Motor neuron (in vitro differentiated cells): Measurements from ENCODE around the gene SYT13. TPM values are rescaled to one million over a fixed set of nuclear protein-coding genes. Genes with fewer than 3 reads are reported as not detected.

ENCODE experiments used
- ATAC-seq, 8 experiments: fragments of 200-7000 bp; cut with Tn5 transposase; replicated peaks in 6 of 8; 2 replicates each; pipeline ENCODE4 v1.8.0; 2021; ENCODE audit warnings: mild to moderate bottlenecking in 8 of 8, moderate library complexity in 8 of 8
- H3K27ac ChIP-seq, 2 donors: fragments of 250-450 bp; sonication (Bioruptor Pico); 2 replicates each; pipeline ENCODE4 v1.9.0; 2021; ENCODE audit warnings: antibody characterized with exemption in 2 of 2, mild to moderate bottlenecking in 2 of 2, moderate library complexity in 1 of 2
- H3K4me1 ChIP-seq, 2 donors: fragments of 250-450 bp; sonication (Bioruptor Pico); replicated peaks in 1 of 2; 2 replicates each; pipeline ENCODE4 v1.6.1; 2021; ENCODE audit warnings: antibody characterized with exemption in 2 of 2, mild to moderate bottlenecking in 2 of 2, moderate library complexity in 1 of 2
- H3K4me3 ChIP-seq, 5 donors: fragments of 250-450 bp; sonication (Bioruptor Pico); 2 replicates each; pipeline ENCODE4 v1.9.0; 2021; ENCODE audit warnings: antibody characterized with exemption in 5 of 5, mild to moderate bottlenecking in 5 of 5, moderate library complexity in 4 of 5
- WGBS, 10 experiments: fragments of 450-650 bp; shearing (Covaris generic); methylation state at CpG; one replicate each; pipeline ENCODE4 v1.0.0; 2022; 5-methylcytosine and 5-hydroxymethylcytosine counted together
- in situ Hi-C, 9 experiments: fragments of 400-800 bp; cut with MboI; loops; one replicate each; pipeline ENCODE4 v1.15.0; 2021; ENCODE audit warnings: low sequenced_read_pairs in 9 of 9, low pct_unique_long_range_greater_than_20kb in 2 of 9; ENCODE audit not compliant: unreplicated experiment in 9 of 9
- total RNA-seq, 8 experiments: library from RNA; unstranded; fragments of 300-600 nt; gene quantifications; 2 replicates each; pipeline versions ENCODE4 v1.2.3 to v1.2.4, GENCODE V29; 2022

The SYT13 gene
- 10 to 100 TPM in 4 of 8 experiments, 1 to 10 TPM in 1, not detected in 3; 9.1 to 54.7 (median 44.8) TPM for total RNA-seq

GRCh38 chr11:45285930-45286632 lies at the start of gene SYT13:
SYT13 (minus strand) TSS chr11:45286341; CDS start chr11:45286207, 134 bp downstream.
- H3K27ac ChIP-seq: peak within 1 kb of the TSS; percentile 51 to 81
- WGBS, 10 experiments: 20 to 47% methylated on average over 1 to 2 of the region's 50 CpGs; no CpG with 5 or more reads in 8 of the 10 experiments

GRCh38 chr11:45335434-45335833 lies 49.3 kb upstream of the SYT13 start:
- Histone ChIP-seq H3K4me1 (peaks cover 6 to 7% of the 10 kb centered on the region in 2 donors), H3K4me3 (no peak overlapping the region), H3K27ac (no peak overlapping the region)
- in situ Hi-C loops: loop anchor here in 2 of 9 experiments (25.0 kb wide), 1 partner anchor 398 kb away; no protein-coding TSS in a partner anchor
- ATAC-seq: no peak

More at GRCh38 chr11:45285930-45286632, at the start of gene SYT13:
- Histone ChIP-seq H3K4me1 (peaks cover 39 to 70% of the 10 kb centered on the region in 2 donors), H3K4me3 (peak within 1 kb of the TSS; percentile 61 to 94 (median 78))
- in situ Hi-C loops: loop anchor here in 5 of 9 experiments (25.0 kb wide), 2 partner anchors 174 to 349 kb away; no protein-coding TSS in a partner anchor
- peak; percentile 68 to 94 (median 91) for ATAC-seq

GRCh38 chr11:45334836-45335235 lies 48.7 kb upstream of the SYT13 start:
- H3K4me3 ChIP-seq: no peak overlapping the region
- H3K4me1 ChIP-seq: peaks cover 1 to 3% of the 10 kb centered on the region in 2 donors
- WGBS, 10 experiments: 21 to 100% (median 79%) methylated on average over 1 to 5 of the region's 5 CpGs
- H3K27ac ChIP-seq: no peak overlapping the region
- no peak for ATAC-seq
- in situ Hi-C loops: loop anchor here in 2 of 9 experiments (25.0 kb wide), 1 partner anchor 398 kb away; no protein-coding TSS in a partner anchor

- no peak for ATAC-seq
- Histone ChIP-seq H3K4me1 (no peaks in the 10 kb centered on the region), H3K4me3 (no peak overlapping the region), H3K27ac (no peak overlapping the region)
- WGBS, 10 experiments: 56 to 100% (median 95%) methylated on average over 2 to 8 of the region's 10 CpGs; no CpG with 5 or more reads in 3 of the 10 experiments
- in situ Hi-C loops: loop anchor here in 2 of 9 experiments (25.0 kb wide), 1 partner anchor 397 kb away; no protein-coding TSS in a partner anchor
Measured at GRCh38 chr11:45334410-45334809, 48.3 kb upstream of the SYT13 start.

- H3K27ac ChIP-seq: no peak overlapping the region
- WGBS, 10 experiments: 11 to 91% (median 68%) methylated on average over 3 to 18 of the region's 19 CpGs
- ATAC-seq: peak in 3 of 8 experiments; percentile 32 to 61 (median 61)
- H3K4me3 ChIP-seq: no peak overlapping the region
- in situ Hi-C loops: loop anchor here in 2 of 9 experiments (25.0 kb wide), 1 partner anchor 396 kb away; no protein-coding TSS in a partner anchor
- H3K4me1 ChIP-seq: no peaks in the 10 kb centered on the region
Measured at GRCh38 chr11:45333001-45333971, 47.1 kb upstream of the SYT13 start.

- no peak overlapping the region for H3K27ac ChIP-seq
- in situ Hi-C loops: loop anchor here in 2 of 9 experiments (25.0 kb wide), 1 partner anchor 395 kb away; no protein-coding TSS in a partner anchor
- peak; percentile 48 to 81 (median 60) for ATAC-seq
- 0 to 40% (median 5%) methylated on average over 1 to 7 of the region's 13 CpGs for WGBS, 10 experiments
- no peaks in the 10 kb centered on the region for H3K4me1 ChIP-seq
- no peak overlapping the region for H3K4me3 ChIP-seq
Measured at GRCh38 chr11:45332276-45332934, 46.3 kb upstream of the SYT13 start.

- WGBS, 10 experiments: 0 to 100% (median 14%) methylated on average over 1 to 4 of the region's 4 CpGs; no CpG with 5 or more reads in 5 of the 10 experiments
- in situ Hi-C loops: loop anchor here in 2 of 9 experiments (25.0 kb wide), 1 partner anchor 395 kb away; no protein-coding TSS in a partner anchor
- ATAC-seq: no peak
Measured at GRCh38 chr11:45331839-45332238, 45.7 kb upstream of the SYT13 start.

GRCh38 chr11:45328726-45329125 lies 42.6 kb upstream of the SYT13 start:
- Histone ChIP-seq H3K27ac (no peak overlapping the region), H3K4me1 (no peaks in the 10 kb centered on the region), H3K4me3 (no peak overlapping the region)
- 0 to 55% (median 10%) methylated on average over 1 to 3 of the region's 3 CpGs; no CpG with 5 or more reads in 5 of the 10 experiments for WGBS, 10 experiments
- ATAC-seq: no peak
- in situ Hi-C loops: loop anchor here in 4 of 9 experiments (10.0 to 25.0 kb wide), 3 partner anchors 214 to 394 kb away; no protein-coding TSS in a partner anchor

More at GRCh38 chr11:45331839-45332238, 45.7 kb upstream of the SYT13 start:
- Histone ChIP-seq H3K4me3 (no peak overlapping the region), H3K4me1 (no peaks in the 10 kb centered on the region), H3K27ac (no peak overlapping the region)

GRCh38 chr11:45324459-45324858 lies 38.3 kb upstream of the SYT13 start:
- ATAC-seq: no peak
- in situ Hi-C loops: loop anchor here in 4 of 9 experiments (10.0 to 25.0 kb wide), 4 partner anchors 210 to 737 kb away; no protein-coding TSS in a partner anchor
- WGBS, 10 experiments: 0 to 81% (median 55%) methylated on average over 1 to 5 of the region's 6 CpGs; no CpG with 5 or more reads in 2 of the 10 experiments
- no peak overlapping the region for H3K4me3 ChIP-seq
- no peak overlapping the region for H3K27ac ChIP-seq
- no peaks in the 10 kb centered on the region for H3K4me1 ChIP-seq

- in situ Hi-C loops: loop anchor here in 4 of 9 experiments (10.0 to 25.0 kb wide), 4 partner anchors 209 to 736 kb away; no protein-coding TSS in a partner anchor
- ATAC-seq: no peak
- Histone ChIP-seq H3K4me3 (no peak overlapping the region), H3K4me1 (no peaks in the 10 kb centered on the region), H3K27ac (no peak overlapping the region)
- 0 to 100% (median 50%) methylated on average over 1 to 4 of the region's 8 CpGs; no CpG with 5 or more reads in 4 of the 10 experiments for WGBS, 10 experiments
Measured at GRCh38 chr11:45323601-45324249, 37.6 kb upstream of the SYT13 start.

- no peak for ATAC-seq
- Histone ChIP-seq H3K4me3 (no peak overlapping the region), H3K4me1 (no peaks in the 10 kb centered on the region), H3K27ac (no peak overlapping the region)
- in situ Hi-C loops: loop anchor here in 4 of 9 experiments (10.0 to 25.0 kb wide), 4 partner anchors 208 to 736 kb away; no protein-coding TSS in a partner anchor
- WGBS, 10 experiments: 0 to 100% (median 57%) methylated on average over 1 to 4 of the region's 7 CpGs; no CpG with 5 or more reads in 3 of the 10 experiments
Measured at GRCh38 chr11:45322891-45323600, 36.9 kb upstream of the SYT13 start.
